CD4-positive, alpha-beta T cell treated with Interleukin-6 for 4 hours (primary cell): ENCODE measurements around the gene FGD3.

ENCODE experiments used
- DNase-seq: peaks from one replicate; pipeline ENCODE4 v3.0.0-alpha.2; 2020; ENCODE audit warnings: mixed read lengths

The FGD3 gene

GRCh38 chr9:93057703-93058354 lies 110.5 kb downstream of the FGD3 start:
- no peak for DNase-seq

- DNase-seq, result peak; percentile 81
These were observed 111.2 kb downstream of the FGD3 start, which contains the start of gene SUSD3 for GRCh38 chr9:93058355-93059010. Gene SUSD3, plus strand, starts transcription at chr9:93058701. Its CDS starts 42 bp downstream, at chr9:93058743.

DNA sequence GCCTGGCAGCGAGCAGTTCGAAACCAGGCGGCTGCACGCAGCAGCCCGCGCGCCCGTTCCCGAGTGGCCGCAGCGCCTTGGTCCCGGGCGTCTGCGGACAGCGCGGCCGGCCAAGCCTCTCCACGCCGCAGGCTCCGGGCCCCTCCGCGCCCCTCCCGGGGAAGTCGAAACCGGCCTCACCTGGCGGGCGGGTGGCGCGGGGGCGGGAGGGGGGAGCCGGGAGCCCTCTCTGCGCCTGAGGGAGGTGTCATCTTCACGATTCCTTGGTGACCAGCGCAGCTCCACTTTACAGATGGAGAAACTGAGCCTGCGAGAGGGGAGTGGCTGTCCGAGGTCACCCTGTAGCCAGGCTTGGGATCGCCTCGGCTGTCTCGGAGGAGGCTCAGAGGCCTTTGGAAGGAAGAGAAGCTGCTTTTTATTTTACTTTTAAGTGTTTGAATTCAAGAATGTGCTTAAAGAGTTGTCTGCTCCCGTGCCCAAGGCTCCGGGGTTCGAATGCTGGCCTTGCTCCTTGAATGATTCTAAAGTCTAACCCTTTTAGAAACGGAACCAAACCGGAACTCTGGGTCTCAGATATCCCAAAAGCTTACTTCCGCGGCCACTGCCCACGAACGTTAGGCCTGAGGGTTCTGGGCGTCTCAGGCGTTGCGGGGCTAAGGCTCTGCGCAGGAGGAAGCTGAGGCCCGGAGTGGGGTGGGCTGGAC lies 111.8 kb downstream of the FGD3 start:
- peak; percentile 50 for DNase-seq

GRCh38 chr9:93059715-93060578 lies 112.6 kb downstream of the FGD3 start:
- DNase-seq, result peak; percentile 17

GRCh38 chr9:93060746-93061259 lies 113.5 kb downstream of the FGD3 start:
- no peak for DNase-seq

DNA sequence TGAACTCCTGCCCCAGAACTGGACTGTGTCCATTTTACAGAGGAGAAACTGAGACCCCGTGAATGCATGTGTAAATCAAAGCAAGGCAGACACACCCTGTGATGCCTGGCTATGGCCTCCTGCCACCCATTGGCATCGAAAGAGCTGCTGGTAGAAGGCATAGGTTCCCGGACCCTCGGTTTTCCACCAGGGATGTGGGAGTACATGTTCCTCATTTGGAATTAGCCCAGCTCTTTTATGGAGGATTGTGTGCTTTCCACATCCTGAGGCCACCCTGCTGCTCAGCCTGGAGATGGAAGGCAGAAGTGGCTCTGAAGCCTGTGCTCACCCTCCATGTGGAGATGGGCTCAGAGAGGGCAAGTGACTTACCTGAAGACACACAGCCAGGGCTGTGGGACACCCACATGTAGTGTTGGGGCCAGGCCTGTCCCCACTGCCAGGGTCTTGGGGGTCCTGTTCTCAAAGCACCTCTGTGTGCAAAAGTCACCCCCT lies 114.0 kb downstream of the FGD3 start:
- DNase-seq, result peak; percentile 13

- peak; percentile 51 for DNase-seq
These were observed 114.8 kb downstream of the FGD3 start for GRCh38 chr9:93061791-93062763.

DNA sequence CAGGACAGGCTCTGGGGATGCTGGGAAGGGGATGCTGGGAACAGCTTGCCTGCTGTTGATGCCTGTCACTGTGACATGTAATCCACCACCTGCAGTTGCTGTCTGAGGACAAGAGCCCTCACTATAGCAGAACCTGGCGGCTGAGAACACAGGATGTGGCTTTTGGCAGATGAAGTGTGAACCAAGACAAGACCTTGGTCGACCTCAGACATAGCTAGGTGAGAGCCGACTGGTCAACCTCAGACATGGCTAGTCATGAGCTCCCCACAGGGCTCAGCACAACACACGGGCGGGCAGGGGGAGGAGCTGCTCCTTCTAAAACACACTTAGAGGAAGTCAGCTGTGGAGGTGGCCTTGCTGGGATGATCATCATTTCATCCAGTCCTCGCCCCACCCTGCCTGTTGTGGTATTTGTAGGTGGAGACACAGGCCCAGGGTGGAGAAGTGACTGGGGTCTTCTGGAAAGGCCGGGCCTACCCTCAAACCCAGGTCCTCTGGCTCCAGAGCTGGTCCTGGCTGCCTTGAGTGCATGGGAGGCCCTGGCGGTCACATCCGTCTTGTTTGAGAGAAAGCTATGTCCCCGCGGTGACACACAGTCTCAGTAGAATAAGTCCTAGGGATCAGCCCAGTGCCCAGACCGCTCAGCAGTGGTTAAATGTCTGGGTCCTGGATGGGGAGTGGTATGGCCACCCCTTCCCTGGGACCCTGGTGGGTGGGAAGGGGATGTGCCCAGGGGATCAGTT lies 117.2 kb downstream of the FGD3 start:
- DNase-seq, result peak; percentile 90

DNA sequence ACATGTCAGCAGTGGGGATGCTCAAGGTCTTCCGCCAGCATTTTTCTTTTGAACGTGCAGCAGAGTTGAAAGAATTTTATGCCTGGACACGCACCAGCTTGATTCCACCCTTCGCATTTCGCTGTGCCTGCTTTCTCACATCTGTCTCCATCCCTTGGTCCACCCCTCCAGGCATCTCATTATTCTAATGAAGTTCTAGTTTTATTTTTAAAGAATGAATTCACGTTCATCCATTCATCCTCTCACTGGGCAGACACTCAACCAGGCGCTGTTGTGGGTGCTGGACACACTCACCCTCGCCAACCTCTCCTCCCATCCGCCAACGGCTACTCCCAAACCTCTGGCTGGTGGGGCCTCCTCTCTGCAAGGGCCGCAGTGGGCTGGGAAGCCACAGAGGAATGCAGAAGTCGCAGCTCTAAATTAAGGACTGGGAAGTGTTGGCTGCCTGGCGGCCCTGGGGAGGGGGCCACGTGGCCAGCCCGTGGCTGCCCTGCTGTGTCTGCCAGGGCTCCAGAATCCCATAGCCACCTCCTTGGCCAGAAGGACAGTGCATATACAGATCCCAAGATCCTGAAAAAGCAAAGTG lies 117.9 kb downstream of the FGD3 start:
- DNase-seq, result no peak

GRCh38 chr9:93066978-93067603 lies 119.8 kb downstream of the FGD3 start:
- DNase-seq, result no peak

- no peak for DNase-seq
These were observed 121.6 kb downstream of the FGD3 start for GRCh38 chr9:93068956-93069355.

GRCh38 chr9:93071464-93071863 lies 124.1 kb downstream of the FGD3 start:
- peak; percentile 13 for DNase-seq

- DNase-seq, result peak; percentile 52
These were observed 125.1 kb downstream of the FGD3 start for GRCh38 chr9:93072383-93072795.

DNA sequence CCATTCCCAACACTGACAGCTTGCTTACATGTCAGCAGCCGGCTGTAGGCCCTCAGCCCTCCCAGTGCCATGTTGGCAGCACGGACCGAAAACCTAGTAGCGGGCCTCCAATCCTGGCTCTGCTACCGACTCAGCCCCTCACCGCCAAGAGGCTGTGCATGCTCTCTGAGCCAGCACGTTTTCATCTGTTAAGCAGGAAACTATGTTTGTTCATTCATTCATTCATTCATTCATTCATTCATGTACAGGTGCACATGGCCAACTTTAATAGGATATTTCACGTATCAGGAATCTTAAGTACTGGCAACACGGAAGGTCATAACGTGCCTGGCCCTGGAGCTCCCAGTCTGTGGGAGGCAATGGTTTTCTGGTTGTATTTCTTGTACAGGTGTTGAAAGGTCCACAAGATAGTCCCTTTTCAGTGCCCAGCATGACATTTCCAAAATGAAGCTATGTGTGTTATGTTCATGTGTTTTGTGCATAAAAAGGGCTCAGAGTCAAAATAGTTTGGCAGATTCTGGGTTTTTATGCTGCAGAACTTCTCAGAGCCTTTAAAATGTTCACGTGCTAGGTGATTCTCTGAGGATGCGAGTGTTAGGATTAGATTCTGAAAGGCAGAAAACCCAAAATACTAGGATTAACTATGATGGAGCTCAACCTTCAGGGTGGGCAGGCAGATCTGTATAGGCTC lies 128.9 kb downstream of the FGD3 start:
- no peak for DNase-seq

GRCh38 chr9:93076792-93077128 lies 129.4 kb downstream of the FGD3 start:
- DNase-seq, result no peak

- DNase-seq, result no peak
These were observed 130.0 kb downstream of the FGD3 start for GRCh38 chr9:93077367-93077766.

DNA sequence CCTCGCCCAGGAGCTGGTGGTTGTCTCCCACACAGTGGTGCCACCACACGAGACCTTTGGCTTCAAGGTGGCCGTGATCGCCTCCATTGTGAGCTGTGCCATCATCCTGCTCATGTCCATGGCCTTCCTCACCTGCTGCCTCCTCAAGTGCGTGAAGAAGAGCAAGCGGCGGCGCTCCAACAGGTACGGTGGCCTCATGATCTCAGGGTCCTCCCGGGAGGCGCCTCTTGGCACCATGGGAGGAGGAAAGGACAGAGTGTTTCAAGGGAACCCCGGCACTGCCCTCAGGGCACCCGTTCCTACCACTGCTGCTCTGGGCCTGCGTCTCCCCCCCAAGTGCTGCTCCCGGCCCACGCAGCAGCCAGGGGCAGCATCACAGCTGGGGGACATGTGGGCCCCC lies 130.5 kb downstream of the FGD3 start:
- DNase-seq, result no peak

DNA sequence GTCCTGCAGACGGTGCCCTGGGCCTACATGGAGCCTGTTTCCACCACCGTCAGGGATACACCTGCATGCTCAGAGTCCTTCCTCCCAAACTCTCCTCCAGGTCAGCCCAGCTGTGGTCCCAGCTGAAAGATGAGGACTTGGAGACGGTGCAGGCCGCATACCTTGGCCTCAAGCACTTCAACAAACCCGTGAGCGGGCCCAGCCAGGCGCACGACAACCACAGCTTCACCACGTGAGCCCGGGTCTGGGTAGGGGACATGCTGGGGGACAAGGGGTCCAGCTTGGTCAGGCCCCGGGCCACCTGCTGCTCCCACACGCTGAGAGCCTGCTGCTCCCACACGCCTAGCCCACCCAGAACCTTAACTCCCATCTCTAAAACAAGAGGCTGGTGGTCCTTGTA lies 132.0 kb downstream of the FGD3 start:
- DNase-seq, result no peak

- DNase-seq, result no peak
These were observed 133.1 kb downstream of the FGD3 start for GRCh38 chr9:93080406-93080805.
